Measurements from ENCODE around the gene ASB1. TPM values are rescaled to one million over a fixed set of nuclear protein-coding genes. Genes with fewer than 3 reads are reported as not detected.
"Not testable (repeated sequence)": the region's sequence is repeated elsewhere in the genome, so short reads cannot be mapped to it uniquely, and the experiment has no call there.

Gene ASB1
- total RNA-seq, 1 experiment from 2014 or later, result 27.4 TPM

- DNase-seq (ENCODE audit: low read depth), result no peak
Observed at GRCh38 chr2:238403632-238404405, 22.9 kb upstream of the ASB1 start.

- no peak for DNase-seq (ENCODE audit: low read depth)
Observed at GRCh38 chr2:238404406-238405216, 22.1 kb upstream of the ASB1 start.

GRCh38 chr2:238405217-238405555 lies 21.5 kb upstream of the ASB1 start:
- not testable (repeated sequence) for DNase-seq (ENCODE audit: low read depth)

GRCh38 chr2:238406221-238406997 lies 20.3 kb upstream of the ASB1 start:
- no peak for DNase-seq (ENCODE audit: low read depth)

- no peak for DNase-seq (ENCODE audit: low read depth)
Observed at GRCh38 chr2:238406998-238407285, 19.8 kb upstream of the ASB1 start.

GRCh38 chr2:238407566-238407965 lies 19.2 kb upstream of the ASB1 start:
- DNase-seq (ENCODE audit: low read depth), result no peak

DNA sequence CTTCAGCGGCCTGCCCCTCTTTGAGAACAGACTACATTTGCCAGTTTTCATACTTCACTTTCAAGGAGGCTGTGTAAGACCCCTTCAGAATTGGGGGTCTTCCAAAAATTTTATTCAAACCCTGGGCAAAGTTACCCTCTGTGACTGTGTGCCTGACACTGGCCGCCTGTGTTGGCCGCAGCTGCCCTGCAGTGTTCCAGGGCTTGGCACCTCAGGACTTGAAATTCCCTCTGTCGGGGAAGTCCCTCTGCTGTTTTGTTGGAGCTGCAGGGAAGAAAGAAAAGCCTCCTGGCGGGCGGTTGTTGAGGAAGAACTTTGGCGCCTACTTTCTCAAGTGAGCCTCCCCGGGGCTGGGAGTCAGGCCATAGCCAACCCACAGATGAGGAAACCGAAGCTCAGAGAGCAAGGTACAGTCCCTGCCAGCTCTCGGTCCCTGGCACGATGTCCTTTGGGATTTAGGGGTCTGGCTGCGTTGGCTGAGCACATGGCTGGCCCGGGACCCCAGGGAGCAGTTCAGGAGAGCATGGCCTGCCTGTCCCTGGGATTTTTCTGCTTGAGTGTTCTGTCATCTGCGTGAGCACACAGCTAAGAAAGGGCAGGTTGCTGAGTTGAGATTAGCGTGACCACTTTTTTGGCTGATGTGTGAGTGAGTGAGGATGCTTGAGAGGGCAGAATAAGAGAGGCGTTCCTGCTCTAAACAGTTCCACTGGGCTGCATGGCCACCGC lies 17.9 kb upstream of the ASB1 start:
- no peak for DNase-seq (ENCODE audit: low read depth)

DNA sequence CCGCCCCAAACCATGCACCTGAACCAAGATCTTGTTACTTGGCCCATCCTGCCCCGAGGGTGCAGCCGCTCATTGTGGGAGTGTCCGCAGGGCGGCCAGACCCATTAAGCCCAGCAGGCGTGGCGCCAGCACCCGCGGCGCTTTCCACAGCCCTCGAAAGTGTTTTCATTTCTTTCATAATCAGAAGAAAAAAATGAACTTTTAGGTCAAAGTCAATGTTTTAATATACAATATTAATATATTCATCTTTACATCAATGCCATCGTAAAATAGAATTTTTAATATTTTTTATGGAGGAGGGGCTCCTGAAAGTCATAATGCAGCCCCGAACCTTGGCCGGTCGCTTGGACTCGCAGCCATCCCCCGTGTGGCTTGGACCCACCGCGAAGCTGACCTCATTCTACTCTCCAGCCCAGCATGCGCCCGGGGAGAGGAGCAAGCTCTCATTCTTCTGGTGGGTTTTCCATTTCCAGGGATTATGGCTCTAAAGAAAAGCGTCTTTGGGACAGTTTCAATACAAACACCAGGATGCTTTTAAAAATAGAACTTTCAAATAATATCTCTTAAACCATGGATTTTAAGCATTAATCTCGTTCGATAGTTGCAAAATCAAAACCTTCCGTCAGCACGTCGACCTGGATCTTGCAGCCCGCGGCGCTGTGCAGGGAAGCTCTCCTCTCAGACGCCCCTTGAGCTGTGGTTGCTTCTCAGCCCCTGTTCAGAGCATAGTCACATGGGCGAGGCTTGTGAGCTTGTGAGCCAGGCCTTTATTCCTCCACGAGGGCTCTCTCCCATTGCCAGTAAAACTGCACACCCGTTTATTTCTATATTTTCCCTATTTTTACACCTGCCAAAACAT lies 17.2 kb upstream of the ASB1 start:
- DNase-seq (ENCODE audit: low read depth), result no peak

DNA sequence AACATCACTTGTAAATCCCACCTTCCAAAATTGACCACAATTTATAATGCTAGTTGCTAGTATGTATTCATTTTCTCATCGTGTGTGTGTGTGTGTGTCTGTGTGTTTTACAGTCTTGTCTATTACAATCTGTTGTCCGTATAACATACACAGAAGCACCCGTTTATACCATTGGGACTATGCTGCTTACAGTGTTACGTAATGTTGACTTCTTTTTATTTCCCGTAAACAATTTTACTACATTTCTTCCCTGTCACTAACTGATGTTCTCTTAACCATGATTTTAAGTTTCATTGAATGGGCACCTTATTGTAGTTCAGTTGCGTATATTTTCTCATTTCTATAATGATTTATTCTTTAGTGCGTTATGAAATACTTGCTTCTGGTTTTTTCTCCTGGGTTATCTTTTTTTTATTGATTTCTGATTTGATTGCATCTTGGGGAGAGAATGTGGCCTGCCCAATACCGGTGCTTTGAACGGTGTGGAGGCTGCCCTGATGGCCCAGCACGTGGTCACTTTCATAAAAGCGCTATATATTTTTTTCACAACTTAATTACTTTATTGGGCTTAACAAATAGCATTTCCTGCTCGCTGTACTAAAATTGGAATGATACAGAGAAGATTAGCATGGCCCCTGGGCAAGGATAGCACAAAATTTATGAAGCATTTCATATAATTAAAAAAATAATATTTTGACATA lies 14.5 kb upstream of the ASB1 start:
- DNase-seq (ENCODE audit: low read depth), result no peak

DNA sequence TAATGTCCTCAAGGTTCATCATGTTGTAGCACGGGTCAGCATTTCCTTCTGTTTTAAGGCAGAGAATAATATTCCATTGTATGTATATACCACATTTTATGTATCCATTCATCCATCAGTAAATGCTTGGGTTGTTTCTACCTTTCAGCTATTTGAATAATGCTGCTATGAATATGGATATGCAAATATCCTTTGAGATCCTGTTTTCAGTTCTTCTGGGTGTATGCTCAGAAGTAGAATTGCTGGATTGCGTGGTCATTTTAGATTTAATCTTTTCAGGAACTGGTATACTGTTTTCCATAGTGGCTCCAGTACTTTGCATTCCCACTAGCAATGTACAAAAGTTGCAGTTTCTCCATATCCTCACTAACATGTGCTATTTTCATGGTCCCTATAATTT lies 13.4 kb upstream of the ASB1 start:
- DNase-seq (ENCODE audit: low read depth), result no peak

DNA sequence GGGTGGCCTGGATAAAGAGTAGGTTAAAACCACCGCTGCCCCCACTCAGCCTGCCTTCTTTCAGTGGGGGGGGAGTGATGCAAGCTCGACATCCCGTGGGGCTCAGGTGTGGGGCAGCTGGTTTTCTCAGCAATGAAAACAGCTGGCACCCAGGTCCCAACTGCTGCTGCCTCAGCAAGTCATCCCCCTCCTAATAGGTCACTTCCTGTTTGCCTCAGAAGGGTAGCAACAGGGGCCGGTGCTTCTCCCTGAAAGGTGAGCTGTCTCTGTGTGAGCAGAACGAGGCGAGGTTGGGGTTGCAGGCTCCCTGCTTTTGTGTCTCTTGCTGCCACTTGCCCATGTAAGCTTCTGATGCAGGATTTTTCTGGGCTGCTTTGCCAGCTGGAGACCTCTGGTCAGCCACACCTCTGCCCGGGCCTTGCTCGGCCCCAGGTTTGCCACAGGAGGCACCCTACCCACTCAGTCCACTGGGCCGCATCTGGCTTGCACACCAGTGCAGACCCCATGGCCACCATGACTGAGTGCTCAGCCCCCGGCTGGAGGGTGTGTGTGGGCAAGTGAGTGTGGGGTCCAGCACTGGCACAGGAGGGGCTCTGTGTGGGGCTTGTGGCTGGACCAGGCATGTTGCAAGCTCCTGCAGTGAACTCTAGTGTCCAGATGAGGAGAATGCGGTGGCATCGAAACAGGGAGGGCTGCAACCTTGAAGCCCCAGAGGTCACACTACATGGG lies 11.5 kb upstream of the ASB1 start:
- DNase-seq (ENCODE audit: low read depth), result no peak

DNA sequence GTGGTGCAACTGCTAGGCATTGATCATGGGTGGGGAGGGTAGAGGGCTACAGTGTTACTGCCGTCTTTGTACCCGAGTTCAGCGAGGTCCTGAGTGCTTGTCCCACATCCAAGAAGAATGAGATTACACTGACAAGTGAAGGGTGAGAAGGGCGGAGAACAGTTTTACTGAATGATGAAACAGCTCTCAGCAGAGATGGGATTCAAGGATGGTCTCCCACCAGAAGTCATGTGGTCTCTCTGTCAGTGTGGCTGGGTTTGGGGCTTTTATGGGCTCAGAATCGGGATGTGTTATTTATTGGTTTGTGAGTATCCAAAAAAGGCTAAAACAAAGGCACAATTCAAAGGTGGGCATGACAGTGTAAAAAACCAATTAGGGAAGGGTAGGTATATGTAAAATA lies 10.8 kb upstream of the ASB1 start:
- no peak for DNase-seq (ENCODE audit: low read depth)

DNA sequence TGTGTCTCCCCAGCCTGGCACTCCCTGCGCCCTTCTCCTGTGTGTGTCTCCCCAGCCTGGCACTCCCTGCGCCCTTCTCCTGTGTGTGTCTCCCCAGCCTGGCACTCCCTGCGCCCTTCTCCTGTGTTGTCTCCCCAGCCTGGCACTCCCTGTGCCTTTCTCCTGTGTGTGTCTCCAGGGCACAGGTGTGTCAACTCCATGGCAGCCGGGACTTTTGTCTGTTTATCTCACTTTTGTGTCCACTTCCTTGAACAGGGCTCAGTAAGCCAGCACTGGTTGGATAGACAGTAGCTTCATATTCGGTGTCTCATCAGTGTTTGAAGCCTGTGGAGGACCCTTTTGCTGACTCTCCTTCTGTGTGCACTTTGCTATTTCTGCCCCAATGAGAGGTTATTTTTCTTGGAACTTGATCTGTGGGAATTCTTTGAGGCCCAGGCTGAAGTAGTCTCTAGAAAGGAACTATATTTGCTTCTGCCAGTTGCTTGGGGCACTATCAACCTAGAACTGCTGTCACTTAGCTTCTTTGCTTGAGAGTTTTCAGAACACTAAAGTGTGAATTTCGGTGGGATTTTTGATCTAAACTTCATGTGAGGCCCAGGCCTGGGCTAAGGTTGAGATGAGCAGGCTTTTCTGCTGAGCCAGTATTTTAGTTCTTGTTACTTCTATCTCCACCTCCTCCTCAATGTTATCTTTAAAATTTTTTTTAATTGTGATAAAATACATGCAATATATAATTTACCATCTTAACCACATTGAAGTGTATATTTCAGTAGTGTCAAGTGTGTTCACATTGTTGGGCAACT lies 8.3 kb upstream of the ASB1 start:
- no peak for DNase-seq (ENCODE audit: low read depth)

GRCh38 chr2:238418999-238419546 lies 7.7 kb upstream of the ASB1 start:
- DNase-seq (ENCODE audit: low read depth), result no peak

DNA sequence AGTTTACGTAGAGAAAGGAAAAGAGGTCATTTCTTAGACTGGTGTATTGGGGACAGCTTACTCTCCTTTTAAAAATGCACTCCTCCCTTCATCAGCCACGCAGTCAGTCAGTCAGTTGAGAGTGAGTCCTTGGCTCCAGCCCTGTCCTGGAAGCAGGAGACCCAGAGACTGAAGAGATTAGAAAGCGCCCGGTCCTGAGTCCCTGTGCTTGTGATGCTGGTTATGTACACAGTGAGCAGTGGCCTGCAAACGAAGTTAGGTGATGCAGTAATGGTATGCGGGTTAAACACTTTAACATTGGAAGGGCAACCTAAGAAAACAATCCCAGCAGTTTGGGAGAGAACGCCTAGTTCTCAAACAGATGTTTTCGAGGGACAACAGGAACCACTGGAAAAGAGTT lies 6.3 kb upstream of the ASB1 start:
- DNase-seq (ENCODE audit: low read depth), result no peak

GRCh38 chr2:238420878-238421694 lies 5.6 kb upstream of the ASB1 start:
- peak; percentile 56 for DNase-seq (ENCODE audit: low read depth)

DNA sequence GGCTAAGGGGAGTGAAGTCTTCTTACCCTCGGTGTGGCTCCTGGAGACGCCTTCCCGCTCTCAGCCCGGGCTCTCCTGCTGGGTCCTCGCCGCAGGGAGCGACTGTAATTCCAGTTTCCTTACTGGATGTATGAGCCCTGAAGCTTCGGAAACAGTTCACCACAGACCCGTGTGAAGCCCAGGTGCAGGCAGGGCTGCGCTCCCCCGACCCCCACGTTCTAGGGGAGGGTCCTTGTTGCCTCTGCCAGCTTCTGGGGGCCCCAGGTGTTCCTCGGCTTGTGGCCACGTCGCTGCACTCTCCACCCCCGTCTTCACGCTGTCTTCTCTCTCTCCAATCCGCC lies 5.1 kb upstream of the ASB1 start:
- DNase-seq (ENCODE audit: low read depth), result no peak

DNA sequence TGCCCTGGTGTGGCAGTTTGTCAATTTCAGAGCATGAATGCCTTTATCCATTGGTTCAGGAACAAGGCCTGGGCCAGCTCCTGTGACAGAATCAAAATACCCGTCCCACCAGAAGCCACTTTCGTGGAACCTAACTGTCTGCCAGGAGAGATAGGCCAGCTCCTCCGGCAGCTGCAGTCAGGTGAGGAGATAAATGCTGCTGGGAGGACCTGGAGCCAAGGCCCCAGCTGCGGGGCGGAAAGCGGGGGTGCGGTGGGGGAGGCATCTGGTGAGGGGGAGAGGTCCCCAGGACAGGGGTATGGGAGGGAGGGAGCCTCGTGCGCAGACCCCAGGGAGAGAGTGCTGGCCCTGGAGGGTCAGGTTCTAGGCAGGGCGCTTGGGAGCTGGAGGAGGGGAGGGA lies 4.4 kb upstream of the ASB1 start:
- no peak for DNase-seq (ENCODE audit: low read depth)
